ENCODE measurements around the gene GDI2.

GDI2 gene

DNA sequence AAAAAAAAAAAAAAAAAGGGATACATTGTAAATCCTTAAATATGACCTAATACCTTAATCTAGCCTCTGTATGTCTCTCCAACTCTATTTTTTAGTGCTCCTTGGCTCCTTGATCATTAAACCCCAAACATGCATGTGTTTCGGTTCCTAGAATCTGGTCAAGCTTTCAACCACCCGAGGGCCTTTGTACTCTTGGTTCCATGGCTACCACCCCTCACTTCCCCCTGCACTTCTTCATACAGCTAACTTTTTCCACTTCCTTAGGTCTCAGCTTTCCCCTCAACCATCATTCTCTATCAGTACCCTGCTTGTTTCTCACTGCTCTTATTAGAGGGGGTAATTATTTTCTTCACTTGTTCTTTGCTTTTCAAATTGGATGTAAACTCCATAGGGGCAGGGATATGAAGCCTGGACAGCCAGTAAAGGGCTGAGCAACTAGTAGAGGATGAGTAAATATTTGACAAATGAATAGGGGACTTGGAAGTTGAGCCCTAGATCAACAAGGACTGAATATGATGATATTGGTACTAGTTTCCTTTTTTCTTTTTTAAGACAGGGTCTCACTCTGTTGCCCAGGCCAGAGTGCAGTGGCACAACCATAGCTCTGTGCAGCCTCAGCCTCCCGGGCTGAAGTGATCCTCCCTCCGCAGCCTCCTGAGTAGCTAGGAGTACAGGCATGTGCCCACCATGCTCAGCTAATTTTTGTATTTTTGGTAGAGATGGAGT lies 4.3 kb upstream of the GDI2 start:
- H3K4me3 ChIP-seq (ENCODE audit: low read depth, low read length, poor library complexity, severe bottlenecking), result no peak overlapping the region
- H2AFZ ChIP-seq (ENCODE audit: low read length), result no peak overlapping the region
- no peaks in the 10 kb centered on the region for H3K9me3 ChIP-seq (ENCODE audit: low read length)
- H3F3A ChIP-seq (ENCODE audit: insufficient read depth, low read length), result no peaks in the 10 kb centered on the region
- peak overlapping the region; percentile 91 for H3K27ac ChIP-seq (ENCODE audit: low read depth, low read length, poor library complexity, severe bottlenecking)
- H3K36me3 ChIP-seq (ENCODE audit: insufficient read depth, low read length), result 0 out of 2 replicates have a peak, but pooled peaks cover 1% of the 10 kb centered on the region
- no peak overlapping the region for H3K9ac ChIP-seq (ENCODE audit: low read length)
- peaks cover 58% of the 10 kb centered on the region for H3K4me1 ChIP-seq (ENCODE audit: insufficient read depth, low read length, severe bottlenecking)
- no peak for TF ChIP-seq EZH2 (IDR thresholded peaks at IDR 0.05; ENCODE audit: borderline replicate concordance, low read length)
- no peak for TF ChIP-seq CTCF (IDR thresholded peaks at IDR 0.05; ENCODE audit: low read length)
- no peak overlapping the region for H3K4me2 ChIP-seq (ENCODE audit: low read length)
- H3K9me2 ChIP-seq (ENCODE audit: low read depth, low read length), result no peaks in the 10 kb centered on the region
- no peaks in the 10 kb centered on the region for H4K20me1 ChIP-seq (ENCODE audit: insufficient read depth, low read length)
- peaks cover 17% of the 10 kb centered on the region for H3K79me2 ChIP-seq (ENCODE audit: insufficient read depth, low read length)
- no peaks in the 10 kb centered on the region for H3K27me3 ChIP-seq (ENCODE audit: insufficient read depth, low read length)

- Histone ChIP-seq H3K27ac (ENCODE audit: low read depth, low read length, poor library complexity, severe bottlenecking) (peak overlapping the region; percentile 91), H2AFZ (ENCODE audit: low read length) (no peak overlapping the region), H4K20me1 (ENCODE audit: insufficient read depth, low read length) (0 out of 2 replicates have a peak, but pooled peaks cover 3% of the 10 kb centered on the region), H3K4me2 (ENCODE audit: low read length) (peak overlapping the region; percentile 28; the same call in 1 of the 2 replicates), H3K4me1 (ENCODE audit: insufficient read depth, low read length, severe bottlenecking) (peaks cover 68% of the 10 kb centered on the region), H3F3A (ENCODE audit: insufficient read depth, low read length) (no peaks in the 10 kb centered on the region), H3K4me3 (ENCODE audit: low read depth, low read length, poor library complexity, severe bottlenecking) (no peak overlapping the region), H3K9ac (ENCODE audit: low read length) (peak overlapping the region; percentile 16; the same call in 1 of the 2 replicates), H3K9me3 (ENCODE audit: low read length) (no peaks in the 10 kb centered on the region), H3K9me2 (ENCODE audit: low read depth, low read length) (no peaks in the 10 kb centered on the region), H3K79me2 (ENCODE audit: insufficient read depth, low read length) (peaks cover 30% of the 10 kb centered on the region), H3K27me3 (ENCODE audit: insufficient read depth, low read length) (no peaks in the 10 kb centered on the region), H3K36me3 (ENCODE audit: insufficient read depth, low read length) (peaks cover 9% of the 10 kb centered on the region; the same call in 1 of the 2 replicates)
- no peak for TF ChIP-seq CTCF (IDR thresholded peaks at IDR 0.05; ENCODE audit: low read length)
- TF ChIP-seq EZH2 (IDR thresholded peaks at IDR 0.05; ENCODE audit: borderline replicate concordance, low read length), result no peak
These were observed 2.9 kb upstream of the GDI2 start for GRCh38 chr10:5816170-5816569.

GRCh38 chr10:5814110-5815107 lies 1.2 kb upstream of the GDI2 start:
- no peak overlapping the region for H2AFZ ChIP-seq (ENCODE audit: low read length)
- H3K36me3 ChIP-seq (ENCODE audit: insufficient read depth, low read length), result peaks cover 11% of the 10 kb centered on the region; the same call in 1 of the 2 replicates
- peaks cover 80% of the 10 kb centered on the region for H3K4me1 ChIP-seq (ENCODE audit: insufficient read depth, low read length, severe bottlenecking)
- H3K4me3 ChIP-seq (ENCODE audit: low read depth, low read length, poor library complexity, severe bottlenecking), result peak overlapping the region; percentile 99
- peak overlapping the region; percentile 92 for H3K9ac ChIP-seq (ENCODE audit: low read length)
- no peaks in the 10 kb centered on the region for H3K9me2 ChIP-seq (ENCODE audit: low read depth, low read length)
- TF ChIP-seq CTCF (IDR thresholded peaks at IDR 0.05; ENCODE audit: low read length), result no peak
- TF ChIP-seq EZH2 (IDR thresholded peaks at IDR 0.05; ENCODE audit: borderline replicate concordance, low read length), result no peak
- peak overlapping the region; percentile 83 for H3K4me2 ChIP-seq (ENCODE audit: low read length)
- H3K27me3 ChIP-seq (ENCODE audit: insufficient read depth, low read length), result no peaks in the 10 kb centered on the region
- no peaks in the 10 kb centered on the region for H3F3A ChIP-seq (ENCODE audit: insufficient read depth, low read length)
- H3K27ac ChIP-seq (ENCODE audit: low read depth, low read length, poor library complexity, severe bottlenecking), result peak overlapping the region; percentile 91
- peaks cover 47% of the 10 kb centered on the region for H3K79me2 ChIP-seq (ENCODE audit: insufficient read depth, low read length)
- no peaks in the 10 kb centered on the region for H3K9me3 ChIP-seq (ENCODE audit: low read length)
- peaks cover 3% of the 10 kb centered on the region; the same call in 1 of the 2 replicates for H4K20me1 ChIP-seq (ENCODE audit: insufficient read depth, low read length)
